DND-41 (cell line): Measurements from ENCODE around the gene VAC14.

Experiments used
- EZH2 ChIP-seq: IDR thresholded peaks from 3 replicates; pipeline ENCODE4 v1.6.1; 2012; ENCODE audit warnings: borderline replicate concordance, low read depth, mild to moderate bottlenecking, moderate library complexity, low read length, inconsistent platforms; ENCODE audit not compliant: severe bottlenecking
- TF ChIP-seq, protein P1 (sequence below): IDR thresholded peaks from 2 replicates; pipeline ENCODE4 v1.5.1; 2012; ENCODE audit warnings: borderline replicate concordance, low read length, moderate library complexity, mild to moderate bottlenecking; ENCODE audit not compliant: poor library complexity, severe bottlenecking; ENCODE audit errors: extremely low read depth

DNA sequence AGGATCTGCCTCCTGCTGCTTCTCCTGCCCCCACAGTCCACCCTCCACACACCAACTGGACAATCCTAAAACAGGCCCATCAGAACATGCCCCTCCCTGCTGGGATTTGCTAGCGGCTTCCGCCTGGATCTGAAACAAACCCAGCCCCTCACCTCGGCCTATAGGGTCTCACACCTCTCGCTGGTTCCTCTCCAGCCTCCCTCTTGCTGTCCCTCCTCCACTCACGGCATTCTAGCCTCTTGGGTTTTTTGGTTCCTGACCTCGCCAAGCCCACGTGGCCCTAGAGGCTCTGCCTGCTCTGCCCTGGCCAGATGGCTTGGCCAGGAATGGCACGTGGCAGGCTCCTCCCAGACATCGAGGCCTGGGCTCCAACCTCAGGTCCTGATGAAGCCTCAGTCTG, 99.4 kb downstream of the VAC14 start:
- TF ChIP-seq, protein P1, sequence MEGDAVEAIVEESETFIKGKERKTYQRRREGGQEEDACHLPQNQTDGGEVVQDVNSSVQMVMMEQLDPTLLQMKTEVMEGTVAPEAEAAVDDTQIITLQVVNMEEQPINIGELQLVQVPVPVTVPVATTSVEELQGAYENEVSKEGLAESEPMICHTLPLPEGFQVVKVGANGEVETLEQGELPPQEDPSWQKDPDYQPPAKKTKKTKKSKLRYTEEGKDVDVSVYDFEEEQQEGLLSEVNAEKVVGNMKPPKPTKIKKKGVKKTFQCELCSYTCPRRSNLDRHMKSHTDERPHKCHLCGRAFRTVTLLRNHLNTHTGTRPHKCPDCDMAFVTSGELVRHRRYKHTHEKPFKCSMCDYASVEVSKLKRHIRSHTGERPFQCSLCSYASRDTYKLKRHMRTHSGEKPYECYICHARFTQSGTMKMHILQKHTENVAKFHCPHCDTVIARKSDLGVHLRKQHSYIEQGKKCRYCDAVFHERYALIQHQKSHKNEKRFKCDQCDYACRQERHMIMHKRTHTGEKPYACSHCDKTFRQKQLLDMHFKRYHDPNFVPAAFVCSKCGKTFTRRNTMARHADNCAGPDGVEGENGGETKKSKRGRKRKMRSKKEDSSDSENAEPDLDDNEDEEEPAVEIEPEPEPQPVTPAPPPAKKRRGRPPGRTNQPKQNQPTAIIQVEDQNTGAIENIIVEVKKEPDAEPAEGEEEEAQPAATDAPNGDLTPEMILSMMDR = no peak
- no peak for TF ChIP-seq EZH2
